Hepatocyte (in vitro differentiated cells): ENCODE results near the gene NFIA.

Experiments
- EZH2 ChIP-seq: fragments of 200-600 bp; sonication (generic); IDR thresholded peaks from 2 replicates; pipeline ENCODE4 v1.6.1; 2016; ENCODE audit warnings: antibody characterized with exemption, mild to moderate bottlenecking, borderline replicate concordance
- EZH2phosphoT487 ChIP-seq: fragments of 200-600 bp; sonication (generic); IDR thresholded peaks from one replicate; pipeline ENCODE4 v1.6.1; 2018; ENCODE audit warnings: antibody characterized with exemption, mild to moderate bottlenecking, low read depth, moderate library complexity; ENCODE audit not compliant: unreplicated experiment, severe bottlenecking
- TF ChIP-seq, protein P1 (sequence below): fragments of 200-600 bp; sonication (generic); IDR thresholded peaks from 2 replicates; pipeline ENCODE4 v1.5.1; 2016; ENCODE audit warnings: antibody characterized with exemption, mild to moderate bottlenecking; ENCODE audit not compliant: poor library complexity

DNA sequence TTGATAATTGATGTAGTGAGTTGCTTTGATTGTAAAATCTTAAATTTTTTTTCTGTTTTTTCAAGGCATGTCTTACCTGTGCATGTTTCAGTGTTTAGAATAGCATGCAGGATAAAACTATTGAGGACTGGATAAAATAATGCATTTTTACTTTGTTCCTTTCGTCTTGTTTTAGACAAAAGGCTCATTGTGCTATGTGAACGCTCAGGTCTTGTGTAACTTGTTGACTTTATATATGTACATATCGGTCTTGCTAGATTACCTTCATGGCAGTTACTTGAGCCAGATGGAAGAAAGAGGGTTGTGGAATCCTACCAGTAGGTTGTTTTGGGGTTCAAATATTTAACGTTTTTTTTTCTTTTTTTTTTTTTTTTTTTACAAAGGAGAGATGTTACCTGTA lies 7.0 kb downstream of the NFIA start:
- TF ChIP-seq, protein P1, sequence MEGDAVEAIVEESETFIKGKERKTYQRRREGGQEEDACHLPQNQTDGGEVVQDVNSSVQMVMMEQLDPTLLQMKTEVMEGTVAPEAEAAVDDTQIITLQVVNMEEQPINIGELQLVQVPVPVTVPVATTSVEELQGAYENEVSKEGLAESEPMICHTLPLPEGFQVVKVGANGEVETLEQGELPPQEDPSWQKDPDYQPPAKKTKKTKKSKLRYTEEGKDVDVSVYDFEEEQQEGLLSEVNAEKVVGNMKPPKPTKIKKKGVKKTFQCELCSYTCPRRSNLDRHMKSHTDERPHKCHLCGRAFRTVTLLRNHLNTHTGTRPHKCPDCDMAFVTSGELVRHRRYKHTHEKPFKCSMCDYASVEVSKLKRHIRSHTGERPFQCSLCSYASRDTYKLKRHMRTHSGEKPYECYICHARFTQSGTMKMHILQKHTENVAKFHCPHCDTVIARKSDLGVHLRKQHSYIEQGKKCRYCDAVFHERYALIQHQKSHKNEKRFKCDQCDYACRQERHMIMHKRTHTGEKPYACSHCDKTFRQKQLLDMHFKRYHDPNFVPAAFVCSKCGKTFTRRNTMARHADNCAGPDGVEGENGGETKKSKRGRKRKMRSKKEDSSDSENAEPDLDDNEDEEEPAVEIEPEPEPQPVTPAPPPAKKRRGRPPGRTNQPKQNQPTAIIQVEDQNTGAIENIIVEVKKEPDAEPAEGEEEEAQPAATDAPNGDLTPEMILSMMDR = no peak
- TF ChIP-seq EZH2 = no peak
- no peak for TF ChIP-seq EZH2phosphoT487
